HT-29 (cell line): ENCODE data around the gene CXCL11. TPM values are rescaled to one million over a fixed set of nuclear protein-coding genes. Genes with fewer than 3 reads are reported as not detected.
"Not testable (repeated sequence)": the region's sequence is repeated elsewhere in the genome, so short reads cannot be mapped to it uniquely, and the experiment has no call there.

Experiments used
- DNase-seq: peaks from one replicate; pipeline ENCODE4 v3.0.0-alpha.2; 2015; ENCODE audit warnings: low spot score
- total RNA-seq: library from RNA; depleted of rRNA; stranded (reverse); fragments of >200 nt; shearing (Covaris generic); gene quantifications from 2 replicates; pipeline ENCODE4 v1.2.3, GENCODE V29; 2014; rRNA removed

Gene CXCL11
- 0.10 and 0.31 TPM in 2 replicates for total RNA-seq

DNA sequence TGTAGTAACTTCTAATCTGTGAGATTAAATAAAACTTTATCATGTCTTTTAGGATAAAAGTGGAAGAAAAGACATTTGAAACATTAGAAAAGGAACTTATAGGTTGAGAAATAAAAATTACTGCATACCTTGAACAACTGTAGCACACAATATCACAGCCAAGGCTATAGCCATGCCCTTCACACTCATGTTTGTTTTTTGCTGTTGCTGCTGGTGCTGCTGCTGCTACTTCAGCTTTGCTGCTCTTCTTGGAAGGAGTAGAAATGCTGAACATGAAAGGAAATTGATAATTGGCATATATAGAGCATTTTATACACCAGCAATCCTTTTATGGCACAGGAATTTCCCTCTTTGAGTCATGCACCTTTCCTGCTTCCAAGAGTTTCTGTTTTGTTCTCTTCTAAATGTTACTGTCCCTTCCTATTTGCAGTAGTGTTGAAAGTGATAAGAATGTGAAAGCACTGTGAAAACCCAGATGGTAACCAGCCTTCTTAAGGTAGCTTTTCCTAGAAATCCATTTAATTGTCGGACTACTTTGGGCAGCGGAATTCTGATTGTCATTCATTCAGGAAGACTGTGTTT lies at the start of gene CXCL11:
Gene CXCL11, minus strand, starts transcription at position 272 of the 582 bp plus-strand sequence. Its CDS starts 83 bp downstream, at position 189.
- no peak for DNase-seq

GRCh38 chr4:76084542-76084941 lies 48.7 kb upstream of the CXCL11 start:
- no peak for DNase-seq

DNA sequence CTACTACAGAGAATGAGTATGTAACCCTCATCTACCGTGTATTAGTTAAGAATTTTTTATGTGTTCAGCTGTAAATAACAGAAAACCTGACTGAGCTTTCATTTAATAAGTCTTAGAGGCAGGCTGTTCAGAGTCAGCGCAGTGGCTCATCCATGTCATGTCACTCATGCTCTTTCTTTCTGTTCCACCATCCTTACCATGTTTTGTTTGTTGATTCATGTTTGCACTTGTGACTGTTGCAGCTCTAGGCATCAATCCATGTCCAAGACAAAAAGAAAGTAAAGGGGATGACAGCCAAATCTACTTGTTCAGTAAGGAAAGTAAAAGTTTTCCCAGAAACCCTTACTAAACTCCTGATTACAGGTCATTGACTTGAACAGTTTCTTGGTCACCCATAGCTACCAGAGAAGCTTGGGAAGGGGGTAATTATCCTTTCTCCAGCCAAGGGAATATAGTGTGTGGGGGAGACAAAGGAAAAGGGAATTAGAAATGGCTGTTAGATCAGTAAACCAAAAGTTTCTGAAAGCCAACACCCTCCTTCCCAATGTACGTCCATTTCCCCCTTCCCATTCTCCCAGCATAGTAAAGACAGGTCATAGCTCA lies 47.6 kb upstream of the CXCL11 start:
- DNase-seq, result no peak

DNA sequence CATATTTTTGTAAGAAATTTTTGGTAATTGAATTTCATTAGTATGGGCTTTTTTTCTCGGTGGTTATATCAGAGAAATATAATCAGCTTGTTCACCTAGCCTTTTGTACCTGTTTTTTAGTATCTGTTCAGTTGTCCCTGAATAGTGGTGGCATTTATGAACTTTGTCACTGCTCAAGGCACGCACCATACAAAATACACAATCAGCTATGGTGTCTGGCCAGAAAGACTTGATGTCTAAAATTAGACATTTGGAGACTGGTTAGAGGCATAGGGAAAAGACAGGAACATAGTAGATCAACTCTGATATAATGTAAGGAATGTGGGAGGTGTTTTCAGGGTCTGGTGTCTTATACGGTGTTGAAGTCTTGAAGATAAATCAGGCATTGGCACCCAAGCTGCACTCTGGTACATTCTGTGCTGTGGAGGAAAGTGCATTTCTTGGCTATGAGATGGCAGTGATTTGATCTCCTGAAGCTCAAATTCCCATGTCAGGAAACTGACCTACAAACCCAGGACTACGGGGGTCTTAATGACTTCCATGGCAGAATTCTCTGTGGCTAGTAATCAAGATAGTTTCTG lies 42.3 kb upstream of the CXCL11 start:
- no peak for DNase-seq

DNA sequence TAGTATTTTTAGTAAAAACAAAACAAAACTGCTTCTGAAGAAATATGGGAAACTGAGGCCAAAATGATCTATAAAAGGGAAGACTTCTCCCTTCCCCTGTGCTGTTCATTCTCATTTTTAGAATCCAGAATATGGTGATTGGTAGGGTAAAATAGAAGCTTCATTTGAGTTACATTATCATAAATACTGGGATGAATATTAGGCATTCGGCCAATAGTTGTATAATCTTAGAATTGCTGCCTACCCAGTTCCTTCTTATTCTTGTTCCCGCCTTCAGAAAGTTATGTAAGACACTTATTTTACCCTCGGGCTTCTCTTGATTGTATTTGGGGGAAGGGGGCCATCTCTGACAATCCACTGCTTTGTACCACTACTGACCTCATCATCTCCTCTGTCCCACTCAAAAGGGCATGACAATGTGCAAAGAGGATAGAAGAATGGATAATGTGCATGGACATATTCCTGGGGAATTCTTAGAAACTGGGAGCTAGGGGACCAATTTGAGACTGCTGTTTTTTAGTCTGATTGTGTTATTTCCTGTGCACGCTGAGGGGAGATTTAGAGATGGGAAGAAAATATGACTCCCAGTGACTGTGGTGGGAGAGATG lies 39.2 kb upstream of the CXCL11 start:
- no peak for DNase-seq

DNA sequence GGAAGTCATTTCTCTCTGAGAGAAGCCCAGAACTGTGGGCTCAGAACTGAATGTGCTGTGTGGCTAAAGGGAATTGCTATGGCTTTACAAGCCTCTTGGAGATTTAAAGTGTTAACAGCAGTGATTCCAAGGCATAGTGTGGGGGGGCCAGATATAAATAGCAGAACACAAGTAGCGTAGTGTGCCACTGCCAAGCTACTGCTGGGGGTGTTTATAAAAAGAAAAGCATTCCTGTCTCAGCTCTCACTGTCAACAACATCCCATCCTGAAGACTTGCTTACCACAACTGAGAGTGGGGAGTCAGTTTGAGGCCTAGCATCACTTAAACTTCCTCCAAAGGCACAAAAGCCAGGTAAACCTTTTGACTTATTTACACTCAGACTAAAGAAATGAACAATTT lies 38.6 kb upstream of the CXCL11 start, which contains the start of gene ART3:
Gene ART3, plus strand, starts transcription at position 242 of the 400 bp plus-strand sequence. CDS start 1,181 bp downstream, outside the sequence.
- no peak for DNase-seq

GRCh38 chr4:76072760-76073159 lies 36.9 kb upstream of the CXCL11 start:
- DNase-seq, result no peak

- DNase-seq, result peak; percentile 92
These were observed 31.9 kb upstream of the CXCL11 start for GRCh38 chr4:76067652-76068286.

- no peak for DNase-seq
These were observed 30.7 kb upstream of the CXCL11 start for GRCh38 chr4:76066546-76066945.

GRCh38 chr4:76061982-76062381 lies 26.1 kb upstream of the CXCL11 start:
- no peak for DNase-seq

DNA sequence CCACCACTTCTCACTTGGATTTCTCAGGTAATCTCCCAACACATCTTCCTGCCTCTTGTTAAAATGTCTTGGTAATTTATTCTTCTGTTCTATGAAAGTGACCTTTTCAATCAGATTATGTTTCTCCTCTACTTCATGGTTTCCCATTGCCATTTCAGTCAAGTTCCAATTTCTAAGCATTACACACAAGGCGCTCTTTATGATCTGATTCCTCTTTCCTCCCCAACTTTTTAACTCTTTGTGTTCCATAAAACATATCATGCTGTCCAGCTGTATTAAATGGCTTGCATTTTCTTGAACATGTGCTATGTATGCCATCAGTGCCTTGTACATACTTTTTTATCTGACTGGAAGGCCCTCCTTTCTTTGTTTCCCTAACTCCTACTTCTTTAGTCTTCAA lies 25.6 kb upstream of the CXCL11 start:
- no peak for DNase-seq

DNA sequence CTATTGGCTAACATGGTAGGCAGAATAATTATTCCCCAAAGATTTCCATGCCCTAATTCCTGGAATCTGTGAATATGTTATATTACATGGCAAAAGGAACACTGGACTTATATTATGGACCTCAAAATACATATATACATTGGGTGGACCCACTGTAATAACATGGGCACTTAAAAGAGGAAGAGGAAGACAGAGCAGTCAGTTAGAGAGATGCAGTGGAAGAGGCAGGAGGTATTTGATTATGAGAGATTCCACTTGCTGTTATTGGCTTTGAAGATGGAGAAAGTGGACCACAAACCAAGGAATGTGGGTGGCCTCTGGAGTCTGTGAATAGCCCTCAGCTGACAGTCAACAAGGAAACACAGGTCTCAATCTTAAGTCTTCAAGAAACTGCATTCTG lies 24.6 kb upstream of the CXCL11 start:
- DNase-seq, result peak; percentile 21

GRCh38 chr4:76059750-76060149 lies 23.9 kb upstream of the CXCL11 start:
- peak; percentile 16 for DNase-seq

GRCh38 chr4:76058888-76059426 lies 23.1 kb upstream of the CXCL11 start:
- DNase-seq, result peak; percentile 32

GRCh38 chr4:76058302-76058701 lies 22.4 kb upstream of the CXCL11 start:
- no peak for DNase-seq

- DNase-seq, result no peak
These were observed 19.6 kb upstream of the CXCL11 start for GRCh38 chr4:76055421-76055820.

GRCh38 chr4:76055016-76055415 lies 19.1 kb upstream of the CXCL11 start:
- DNase-seq, result no peak

DNA sequence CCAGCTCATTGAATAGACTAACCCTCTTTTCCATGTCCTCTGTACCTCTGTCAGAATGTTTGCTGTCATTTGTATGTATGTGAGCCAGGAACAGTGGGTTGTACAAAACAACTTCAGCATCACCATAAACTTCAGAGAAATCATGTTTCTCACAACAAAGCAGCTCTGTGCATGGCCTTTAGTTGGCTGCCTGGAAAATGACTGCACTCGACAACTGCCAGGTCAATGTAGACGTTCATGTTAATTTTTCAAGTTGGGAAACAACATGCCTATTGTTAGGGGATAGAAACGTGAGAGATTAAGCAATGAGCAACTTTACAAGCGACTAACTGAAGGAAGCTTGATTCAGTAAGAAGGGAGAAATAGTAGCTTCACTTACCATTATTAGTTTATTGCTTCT lies 17.9 kb upstream of the CXCL11 start:
- DNase-seq, result no peak

DNA sequence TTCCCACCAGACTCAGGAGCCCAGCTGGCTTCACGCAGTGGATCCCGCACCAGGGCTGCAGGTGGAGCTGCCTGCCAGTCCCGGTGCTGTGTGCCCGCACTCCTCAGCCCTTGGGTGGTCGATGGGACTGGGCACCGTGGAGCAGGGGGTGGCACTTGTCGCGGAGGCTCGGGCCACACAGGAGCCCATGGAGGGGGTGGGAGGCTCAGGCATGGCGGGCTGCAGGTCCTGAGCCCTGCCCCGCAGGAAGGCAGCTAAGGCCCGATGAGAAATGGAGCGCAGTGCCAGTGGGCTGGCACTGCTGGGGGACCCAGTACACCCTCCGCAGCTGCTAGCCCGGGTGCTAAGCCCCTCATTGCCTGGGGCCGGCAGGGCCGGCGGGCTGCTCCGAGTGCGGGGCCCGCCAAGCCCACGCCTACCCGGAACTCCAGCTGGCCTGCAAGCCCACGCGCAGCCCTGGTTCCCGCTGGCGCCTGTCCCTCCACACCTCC lies 14.7 kb upstream of the CXCL11 start:
- not testable (repeated sequence) for DNase-seq

GRCh38 chr4:76049860-76050416 lies 14.1 kb upstream of the CXCL11 start:
- not testable (repeated sequence) for DNase-seq

DNA sequence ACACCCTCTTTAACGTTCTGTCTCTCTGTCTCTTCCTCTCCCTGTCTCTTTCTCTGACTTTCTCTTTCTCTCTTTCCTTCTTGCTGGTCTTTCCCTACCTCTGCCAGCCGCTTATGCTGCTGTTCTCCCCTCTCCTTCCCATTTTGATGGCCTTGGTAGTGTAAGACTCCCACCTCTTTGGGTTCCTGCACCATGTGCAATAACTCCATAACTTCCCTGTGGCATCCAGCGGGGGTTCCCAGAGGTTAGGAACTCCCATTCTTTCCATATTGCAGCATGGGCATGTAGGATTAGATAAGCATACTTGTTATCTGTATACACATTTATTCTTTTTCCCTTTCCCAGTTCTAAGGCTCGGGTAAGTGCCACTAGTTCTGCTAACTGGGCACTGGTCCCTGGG lies 8.8 kb upstream of the CXCL11 start:
- not testable (repeated sequence) for DNase-seq
